Fibroblast of skin of back (primary cell): ENCODE results near the gene FFAR4. TPM values are rescaled to one million over a fixed set of nuclear protein-coding genes. Genes with fewer than 3 reads are reported as not detected.
A peak's percentile ranks its signal among the peaks of the same experiment; 100 is the strongest.
"Not testable (repeated sequence)": the region's sequence is repeated elsewhere in the genome, so short reads cannot be mapped to it uniquely, and the experiment has no call there.

Experiments
- DNase-seq: peaks from one replicate; pipeline ENCODE4 v3.0.0-alpha.2; 2013
- polyA plus RNA-seq, 2 experiments: library from polyadenylated mRNA; unstranded; fragments of 120-200 nt; gene quantifications; one replicate each; pipeline ENCODE4 v1.2.1, GENCODE V29; 2013; ENCODE audit not compliant: insufficient read length in 2 of 2

FFAR4 gene
- not detected for polyA plus RNA-seq (2013, experiment 1 of 2; ENCODE audit: insufficient read length)
- not detected for polyA plus RNA-seq (2013, experiment 2 of 2; ENCODE audit: insufficient read length)

DNA sequence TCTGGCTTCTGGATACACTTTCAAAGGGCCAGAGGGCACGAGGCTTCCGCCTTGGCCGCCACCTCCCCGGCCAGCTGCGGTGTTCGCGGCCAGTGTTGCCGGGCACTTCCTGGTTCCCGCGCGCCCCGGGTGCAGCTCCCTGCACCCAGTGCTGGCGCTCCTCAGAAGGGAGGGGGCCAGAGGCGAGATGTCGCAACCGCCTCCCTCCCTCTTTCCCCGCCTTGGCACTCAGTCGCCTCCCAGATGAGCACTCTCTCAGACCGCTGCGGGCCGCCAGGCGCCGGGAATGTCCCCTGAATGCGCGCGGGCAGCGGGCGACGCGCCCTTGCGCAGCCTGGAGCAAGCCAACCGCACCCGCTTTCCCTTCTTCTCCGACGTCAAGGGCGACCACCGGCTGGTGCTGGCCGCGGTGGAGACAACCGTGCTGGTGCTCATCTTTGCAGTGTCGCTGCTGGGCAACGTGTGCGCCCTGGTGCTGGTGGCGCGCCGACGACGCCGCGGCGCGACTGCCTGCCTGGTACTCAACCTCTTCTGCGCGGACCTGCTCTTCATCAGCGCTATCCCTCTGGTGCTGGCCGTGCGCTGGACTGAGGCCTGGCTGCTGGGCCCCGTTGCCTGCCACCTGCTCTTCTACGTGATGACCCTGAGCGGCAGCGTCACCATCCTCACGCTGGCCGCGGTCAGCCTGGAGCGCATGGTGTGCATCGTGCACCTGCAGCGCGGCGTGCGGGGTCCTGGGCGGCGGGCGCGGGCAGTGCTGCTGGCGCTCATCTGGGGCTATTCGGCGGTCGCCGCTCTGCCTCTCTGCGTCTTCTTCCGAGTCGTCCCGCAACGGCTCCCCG, at the start of gene FFAR4:
FFAR4 (plus strand) TSS at position 231 of the 842 bp plus-strand sequence; CDS start at position 287, 56 bp downstream.
- peak; percentile 9 for DNase-seq

DNA sequence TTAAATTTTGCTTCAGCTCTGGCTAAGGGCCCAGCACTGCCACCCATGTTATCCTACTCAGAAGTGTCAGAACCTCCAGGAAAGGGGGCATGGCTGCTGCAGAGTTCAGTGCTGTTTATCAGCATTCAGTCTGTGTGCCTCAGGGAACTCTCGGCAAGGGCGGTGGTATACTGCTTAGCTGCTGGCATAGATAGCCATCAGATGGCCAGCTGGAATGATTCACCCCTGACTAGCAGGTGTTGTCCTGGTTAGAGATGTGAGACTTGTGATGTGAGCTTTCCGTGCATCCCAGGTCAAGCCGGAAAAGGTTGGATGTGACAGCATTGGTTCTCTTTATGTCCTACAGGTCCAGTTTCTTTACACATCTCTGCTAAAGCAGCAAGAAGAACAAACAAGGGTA, 47.9 kb upstream of the FFAR4 start:
- no peak for DNase-seq

DNA sequence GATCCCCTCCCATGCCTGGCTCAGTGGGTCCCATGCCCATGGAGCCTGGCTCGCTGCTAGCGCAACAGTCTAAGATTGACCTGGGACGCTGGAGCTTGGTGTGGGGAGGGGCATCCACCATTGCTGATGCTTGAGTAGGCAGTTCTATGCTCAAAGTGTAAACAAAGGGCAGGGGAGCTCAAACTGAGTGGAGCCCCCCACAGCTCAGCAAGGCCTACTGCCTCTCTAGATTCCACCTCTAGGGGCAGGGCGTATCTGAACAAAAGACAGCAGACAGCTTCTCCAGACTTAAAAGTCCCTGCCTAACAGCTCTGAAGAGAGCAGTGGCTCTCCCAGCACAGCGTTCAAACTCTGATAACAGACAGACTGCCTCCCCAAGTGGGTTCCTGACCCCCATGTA, 31.2 kb upstream of the FFAR4 start:
- no peak for DNase-seq

DNA sequence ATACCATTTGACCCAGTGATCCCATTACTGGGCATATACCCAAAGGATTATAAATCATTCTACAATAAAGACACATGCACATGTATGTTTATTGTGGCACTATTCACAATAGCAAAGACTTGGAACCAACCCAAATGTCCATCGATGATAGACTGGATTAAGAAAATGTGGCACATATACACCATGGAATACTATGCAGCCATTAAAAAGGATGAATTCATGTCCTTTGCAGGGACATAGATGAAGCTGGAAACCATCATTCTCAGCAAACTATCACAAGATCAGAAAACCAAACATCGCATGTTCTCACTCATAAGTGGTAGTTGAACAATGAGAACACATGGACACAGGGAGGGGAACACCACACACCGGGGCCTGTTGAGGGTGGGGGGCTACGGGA, 25.6 kb upstream of the FFAR4 start:
- not testable (repeated sequence) for DNase-seq

DNA sequence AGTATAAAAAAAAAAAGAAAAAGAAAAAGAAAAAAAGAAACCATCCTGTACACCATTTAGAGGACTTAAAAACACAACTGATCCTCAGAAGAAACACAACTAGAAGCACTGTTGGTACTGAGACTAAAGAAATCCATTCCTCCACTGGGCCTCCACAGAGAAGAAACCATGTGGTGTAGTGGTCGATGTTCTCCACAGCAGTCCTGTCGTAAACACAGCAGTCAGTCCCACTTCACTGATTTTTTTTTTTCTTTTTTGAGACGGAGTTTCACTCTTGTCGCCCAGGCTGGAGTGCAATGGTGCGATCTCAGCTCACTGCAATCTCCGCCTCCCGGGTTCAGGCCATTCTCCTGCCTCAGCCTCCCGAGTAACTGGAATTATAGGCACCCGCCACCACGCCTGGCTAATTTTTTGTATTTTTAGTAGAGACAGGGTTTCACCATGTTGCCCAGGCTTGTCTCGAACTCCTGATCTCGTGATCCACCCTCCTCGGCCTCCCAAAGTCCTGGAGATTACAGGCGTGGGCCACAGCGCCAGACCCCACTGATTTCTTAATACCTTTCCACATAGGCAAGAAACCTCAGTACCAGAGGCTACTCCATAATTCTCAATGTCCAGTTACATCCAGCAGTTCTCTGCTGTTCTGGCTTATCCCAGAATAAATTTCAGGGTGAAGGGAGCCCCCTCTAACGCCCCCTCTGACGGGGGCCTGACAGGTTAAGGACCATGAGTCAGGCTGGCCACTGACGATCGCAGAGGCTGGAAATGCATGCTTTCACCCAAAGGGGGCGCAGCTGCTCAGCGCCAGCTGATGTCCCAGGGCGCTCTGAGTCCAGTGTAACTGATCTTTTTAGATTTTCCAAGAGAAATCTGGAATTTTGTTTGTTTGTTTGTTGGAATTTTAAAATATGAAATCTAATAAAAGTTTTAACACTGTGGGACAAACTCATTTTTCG, 24.8 kb upstream of the FFAR4 start:
- DNase-seq, result peak; percentile 42

DNA sequence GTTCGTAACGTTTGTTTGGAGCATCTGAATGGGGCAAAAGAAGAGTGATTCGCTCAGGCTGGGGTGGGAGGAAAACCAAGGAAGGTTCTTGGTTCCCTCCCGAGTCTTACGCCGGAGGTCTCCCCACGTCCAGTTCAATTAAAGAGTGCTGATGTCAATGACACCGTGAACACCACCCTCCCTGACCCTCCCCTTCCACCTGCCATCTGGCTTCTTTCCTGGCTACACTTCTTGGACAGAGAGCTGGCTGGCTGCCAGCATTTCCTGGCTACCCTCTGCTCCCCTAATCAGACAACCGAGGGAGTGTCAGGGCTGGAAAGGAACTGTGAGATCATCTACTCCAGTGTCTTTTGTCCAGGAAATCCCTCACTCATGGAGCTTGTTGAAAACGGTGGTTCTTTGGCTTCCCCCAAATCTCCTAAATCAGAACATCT, 24.1 kb upstream of the FFAR4 start:
- DNase-seq, result peak; percentile 20

DNA sequence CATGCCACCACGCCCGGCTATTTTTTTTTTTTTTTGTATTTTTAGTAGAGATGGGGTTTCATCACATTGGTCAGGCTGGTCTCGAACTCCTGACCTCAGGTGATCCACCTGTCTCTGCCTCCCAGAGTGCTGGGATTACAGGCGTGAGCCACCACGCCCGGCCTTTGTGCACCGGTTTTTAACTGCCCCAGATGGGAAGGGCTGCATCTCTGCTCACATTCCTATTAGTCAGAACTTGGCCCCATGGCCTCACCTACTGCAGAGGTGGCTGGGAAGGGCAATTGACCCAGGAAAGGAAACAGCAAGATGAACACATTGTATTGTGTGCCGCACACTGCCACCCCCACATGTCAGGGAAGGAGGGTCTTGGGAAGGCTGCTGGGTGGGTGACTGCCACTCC, 19.5 kb upstream of the FFAR4 start:
- not testable (repeated sequence) for DNase-seq

DNA sequence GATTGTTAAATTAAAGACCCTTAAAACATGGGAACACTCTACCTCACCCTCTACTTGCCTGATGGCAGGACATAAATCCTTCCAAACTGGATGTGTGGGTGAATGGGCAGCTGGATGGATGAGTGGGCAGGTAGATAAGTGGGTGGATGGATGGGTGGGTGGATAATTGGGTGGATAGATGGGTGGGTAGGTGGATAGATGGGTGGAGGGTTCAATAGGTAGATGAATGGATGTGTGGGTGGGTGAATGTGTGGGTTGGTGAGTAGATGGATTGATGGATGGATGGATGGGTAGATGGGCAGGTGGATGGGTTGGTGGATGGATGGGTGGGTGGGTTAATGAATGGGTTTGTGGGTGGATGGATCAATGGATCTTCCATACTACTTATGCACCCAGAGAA, 18.9 kb upstream of the FFAR4 start:
- no peak for DNase-seq

DNA sequence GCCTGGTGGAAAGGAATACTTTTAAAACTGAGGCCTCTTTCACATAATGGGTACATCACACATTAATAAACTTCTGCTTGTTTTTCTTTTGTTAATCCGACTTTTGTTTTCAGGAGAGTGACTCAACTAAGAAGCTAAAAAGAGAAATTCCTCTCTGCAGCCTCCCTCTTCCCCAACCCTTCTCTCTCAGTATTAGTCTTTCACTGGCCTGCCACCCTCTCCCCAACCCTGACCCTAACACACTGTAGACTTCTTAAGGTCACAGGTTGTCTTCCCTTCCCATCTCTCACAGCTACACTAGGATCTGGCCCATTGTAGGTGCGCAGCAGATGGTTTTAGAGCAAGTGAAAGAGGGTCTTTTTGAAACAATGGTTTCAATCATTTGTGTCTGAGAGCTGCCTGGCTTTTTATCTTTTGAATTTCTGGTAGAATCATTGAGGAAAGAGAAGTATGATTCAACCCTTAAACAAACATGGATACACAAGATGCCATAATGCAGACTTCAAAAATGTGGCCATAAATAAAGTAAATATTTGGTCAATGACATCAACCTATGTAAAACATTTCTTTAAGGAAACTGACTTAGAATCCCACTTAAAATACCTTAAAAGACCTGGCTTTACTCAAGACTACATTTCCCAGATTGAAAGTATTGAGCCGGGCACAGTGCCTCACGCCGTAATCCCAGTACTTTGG, 17.9 kb upstream of the FFAR4 start:
- peak; percentile 86 for DNase-seq

DNA sequence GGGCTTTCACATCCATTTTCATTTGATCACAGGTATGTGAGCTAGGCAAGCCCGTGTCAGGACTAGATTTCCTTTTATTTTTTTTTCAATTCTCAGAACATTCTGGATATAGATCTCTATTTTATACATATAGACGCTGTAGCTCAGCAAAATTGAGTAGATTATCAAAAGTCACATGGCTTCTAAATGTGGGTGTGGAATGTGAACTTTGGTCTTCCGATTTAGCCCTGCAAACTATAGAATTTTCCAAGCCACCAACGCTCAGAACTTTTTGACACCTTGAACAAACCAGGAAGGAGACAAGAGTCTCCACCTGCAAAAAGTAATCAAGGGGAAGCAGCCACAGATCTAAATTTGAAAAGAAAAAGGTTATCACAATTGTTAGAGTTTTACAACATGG, 15.9 kb upstream of the FFAR4 start:
- DNase-seq, result no peak

DNA sequence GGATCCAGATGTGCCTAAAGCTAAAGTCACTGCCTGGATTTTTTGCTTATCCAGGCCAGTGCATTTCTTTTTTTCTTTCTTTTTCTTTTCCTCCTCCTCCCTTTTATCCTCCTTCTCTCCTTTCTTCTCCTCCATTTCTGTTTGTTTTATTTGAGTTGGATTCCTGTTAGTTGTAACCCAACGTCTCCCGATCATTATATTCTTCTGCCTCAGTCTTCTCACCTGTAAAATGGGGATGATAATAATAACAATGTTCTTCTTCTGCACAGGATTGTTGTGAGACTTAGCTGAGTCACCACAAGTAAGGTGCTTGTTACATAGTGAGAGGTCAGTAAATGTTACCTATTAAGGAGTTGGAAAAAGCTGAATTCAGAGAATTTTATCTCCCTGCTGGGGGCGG, 13.7 kb upstream of the FFAR4 start:
- DNase-seq, result no peak

DNA sequence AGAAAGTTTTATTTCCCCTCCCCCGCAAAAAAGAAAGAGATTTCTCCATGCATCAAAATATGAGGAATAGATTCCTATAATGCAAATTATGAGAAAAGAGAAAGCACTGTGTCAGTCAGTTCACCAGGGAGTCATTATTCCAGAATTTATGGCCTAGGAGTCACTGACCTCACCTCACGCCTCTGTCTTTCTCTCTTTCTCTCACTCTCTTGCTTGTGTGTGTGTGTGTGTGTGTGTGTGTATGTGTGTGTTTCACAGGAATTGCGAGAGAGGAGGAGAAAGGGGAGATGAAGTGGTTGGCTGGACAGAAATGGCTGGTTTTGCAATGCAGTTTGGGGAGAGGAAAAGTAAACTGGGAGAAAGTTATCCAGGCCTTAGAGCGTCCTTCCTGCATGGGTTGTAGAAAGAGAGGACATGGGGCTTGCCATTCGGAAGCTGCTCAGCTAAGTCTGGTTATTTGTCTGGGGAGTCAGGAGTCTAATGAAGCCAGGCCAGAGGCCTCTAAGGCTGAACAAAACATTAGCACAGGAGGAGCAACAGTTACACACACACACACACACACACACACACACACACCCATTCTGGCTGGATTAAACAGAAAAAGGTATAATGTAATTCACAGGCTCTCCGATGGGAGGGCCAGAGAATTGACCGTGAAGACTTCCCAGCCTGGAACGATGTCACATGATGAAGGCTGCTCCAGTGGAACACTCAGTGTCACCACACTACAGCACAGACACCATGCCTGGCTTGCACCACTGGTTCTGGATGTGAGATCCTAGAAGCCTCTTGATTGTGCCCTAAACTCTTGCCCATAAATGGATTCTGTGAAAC, 12.8 kb upstream of the FFAR4 start:
- DNase-seq, result no peak

DNA sequence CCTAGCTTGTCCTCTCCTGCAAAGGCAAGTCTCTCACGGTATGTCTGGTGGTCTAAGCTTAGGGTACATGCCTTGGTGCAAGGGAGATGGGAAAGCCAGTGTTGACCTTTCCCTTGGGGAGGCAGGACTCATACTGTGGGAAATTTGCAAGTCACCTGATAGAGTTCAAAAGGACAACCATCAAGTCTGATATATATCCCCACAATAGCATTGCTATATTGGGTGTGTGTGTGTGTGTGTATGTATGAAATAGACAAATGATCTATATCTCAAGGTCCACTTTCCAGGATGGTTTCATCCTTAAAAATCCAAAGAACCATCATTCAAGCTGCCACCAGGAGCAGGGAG, 12.2 kb upstream of the FFAR4 start:
- no peak for DNase-seq

DNA sequence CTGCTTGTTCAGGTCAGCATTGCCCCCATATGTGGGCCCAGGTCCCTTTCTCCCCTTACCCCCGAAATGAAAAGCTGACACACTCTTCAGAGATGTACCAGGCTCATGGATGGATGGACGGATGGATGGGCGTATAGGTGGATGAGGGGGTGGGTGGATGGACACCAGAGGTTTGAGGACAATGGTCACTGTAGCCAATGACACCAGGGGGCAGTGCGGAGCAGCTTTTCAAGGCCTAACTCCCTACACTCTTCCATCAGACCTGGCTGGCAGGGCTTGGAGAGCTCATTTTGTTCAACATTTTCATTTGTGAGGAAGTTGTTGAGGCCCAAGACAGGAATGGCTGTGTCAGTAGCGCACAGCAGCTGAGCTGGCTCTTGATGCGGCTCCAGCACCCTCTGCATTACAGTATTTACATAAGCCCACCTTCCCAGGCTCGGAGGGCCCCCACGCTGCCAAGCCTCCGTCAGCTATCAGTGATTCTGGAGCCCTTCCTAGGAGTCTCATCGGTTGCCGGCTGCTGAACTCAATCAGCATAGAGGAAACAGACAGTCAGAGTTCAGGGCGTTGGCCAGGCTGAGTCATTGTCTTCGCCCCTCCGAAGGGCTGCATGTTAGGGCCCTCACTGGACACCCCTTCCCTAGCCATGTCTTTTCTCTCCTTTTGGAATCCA, 11.6 kb upstream of the FFAR4 start:
- peak; percentile 71 for DNase-seq

DNA sequence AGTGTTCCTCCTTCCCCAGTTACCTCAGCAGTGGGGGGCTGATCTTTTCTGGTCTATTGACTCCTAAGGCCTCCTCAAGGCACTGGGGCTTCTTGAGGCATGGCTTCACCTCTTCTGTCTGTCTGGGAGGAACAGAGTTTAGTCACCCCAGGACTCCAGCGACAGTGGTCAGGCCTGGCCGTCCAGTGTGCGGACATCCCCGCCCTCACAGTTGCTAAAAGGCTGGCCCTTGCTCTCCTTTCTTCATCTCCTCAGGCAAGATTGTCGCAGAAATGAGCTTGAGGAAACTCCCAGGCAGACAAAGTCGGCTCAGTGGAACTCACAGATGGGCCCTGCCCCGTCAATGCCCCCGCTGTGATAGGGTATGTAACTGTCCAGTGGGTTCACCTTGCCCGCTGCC, 7.0 kb upstream of the FFAR4 start:
- DNase-seq, result no peak

DNA sequence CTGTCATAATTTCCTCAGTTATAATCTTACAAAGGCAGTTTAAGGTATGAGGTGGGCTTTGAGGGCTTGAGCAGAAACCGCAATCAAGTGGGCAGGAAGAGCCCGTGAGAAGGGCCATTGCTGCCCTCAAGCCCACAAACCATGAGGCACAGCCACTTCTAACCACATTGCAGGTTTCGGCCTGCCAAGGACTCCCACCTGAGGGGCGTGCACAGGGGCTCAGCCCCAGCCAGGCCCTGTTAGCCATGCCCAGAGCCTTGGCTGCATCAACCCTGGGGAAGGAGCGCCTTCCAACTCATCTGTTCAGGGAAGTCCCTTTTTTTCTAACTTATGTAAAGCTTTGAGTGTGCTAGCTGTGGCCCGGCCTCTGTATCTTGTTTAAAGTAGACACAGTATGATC, 5.9 kb upstream of the FFAR4 start:
- no peak for DNase-seq

DNA sequence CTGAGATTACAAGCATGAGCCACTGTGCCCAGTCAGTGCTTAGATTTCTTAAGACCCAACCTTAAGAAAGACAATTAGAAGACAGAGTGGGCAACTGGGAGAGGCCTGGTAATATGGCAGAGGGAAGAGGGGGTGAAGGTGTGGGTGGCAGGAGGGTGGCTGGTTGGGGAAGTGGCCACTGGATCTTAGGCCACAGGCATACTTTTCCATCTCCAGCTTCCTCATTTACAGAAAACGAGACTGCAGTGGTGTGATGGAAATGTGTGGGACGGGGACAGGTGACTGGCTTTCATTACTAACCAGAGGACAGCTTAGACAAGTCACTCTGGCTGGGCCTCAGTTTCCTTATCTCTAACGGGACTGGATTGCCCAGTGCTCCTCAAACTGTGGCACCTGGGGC, 1.0 kb upstream of the FFAR4 start:
- DNase-seq, result no peak

DNA sequence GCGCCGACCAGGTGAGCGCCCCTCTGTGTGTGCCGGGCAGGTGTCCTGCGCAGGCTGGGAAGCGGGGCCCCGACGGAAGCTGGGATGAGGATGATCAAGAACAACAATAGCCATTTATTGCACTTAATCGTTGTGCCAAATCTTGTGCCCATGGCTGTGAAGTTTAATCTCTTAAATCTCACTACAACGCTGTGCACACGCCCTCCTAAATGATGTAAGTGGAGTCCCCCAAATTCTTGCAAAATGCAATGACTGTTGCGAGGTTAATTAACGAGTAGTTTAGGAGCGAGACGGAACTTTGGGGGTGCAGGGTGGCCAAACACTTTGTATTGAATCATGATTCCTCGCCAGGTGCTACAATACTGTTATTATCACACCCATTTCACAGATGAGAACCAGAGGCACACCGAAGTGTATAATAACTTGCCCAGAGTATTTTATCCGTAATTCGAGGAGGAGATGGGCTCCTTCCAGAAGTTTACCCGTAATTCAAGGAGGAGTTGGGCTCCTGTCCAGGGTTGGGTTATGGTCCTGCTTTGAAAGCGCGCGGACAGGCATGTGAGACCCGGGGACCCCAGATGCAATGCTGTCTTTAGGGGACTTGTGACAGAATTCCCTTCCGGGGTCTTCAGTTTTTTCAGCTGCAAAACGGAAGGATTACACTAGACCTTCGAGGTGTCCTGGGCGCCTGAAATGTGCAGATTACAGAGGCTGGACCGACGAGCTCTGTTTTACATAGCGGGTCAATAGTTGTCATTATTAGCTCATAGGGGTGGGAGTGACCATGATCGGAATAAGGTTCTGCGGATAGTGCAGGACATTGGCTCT, 1.0 kb downstream of the FFAR4 start:
- DNase-seq, result no peak

DNA sequence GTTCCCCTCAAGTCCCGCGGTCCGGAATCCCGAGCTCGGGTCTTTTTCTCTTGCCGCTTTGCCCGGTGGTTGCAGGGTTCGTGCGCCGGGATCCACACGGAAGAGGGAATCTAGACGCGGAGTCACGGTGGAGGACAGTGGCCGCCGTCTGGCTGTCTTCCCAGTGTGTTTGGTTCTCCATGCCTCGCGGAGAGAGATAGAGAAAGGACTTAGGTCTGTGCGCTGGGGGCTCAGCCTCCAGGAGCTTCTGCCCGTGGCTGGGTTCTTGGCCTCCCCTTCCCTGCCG, 1.6 kb downstream of the FFAR4 start:
- peak; percentile 12 for DNase-seq

DNA sequence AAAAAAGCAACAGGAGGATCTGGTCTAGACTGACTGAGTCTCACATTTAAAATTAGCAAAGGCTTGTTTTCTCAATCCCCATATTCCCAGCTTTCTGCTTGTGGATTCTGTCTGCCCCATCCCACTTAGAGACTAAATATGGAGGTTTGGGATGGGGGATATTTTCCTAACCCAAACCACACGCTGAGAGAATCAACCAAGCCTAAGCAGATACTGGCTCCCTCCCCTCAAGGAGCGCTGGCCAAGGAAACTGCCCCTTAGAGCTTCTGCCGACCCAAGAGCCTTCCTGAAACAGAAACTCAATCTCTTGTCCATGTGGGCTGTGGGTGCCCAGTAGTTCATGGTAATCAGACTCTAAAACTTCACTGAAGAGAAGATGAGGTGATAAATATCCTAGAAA, 3.9 kb downstream of the FFAR4 start:
- DNase-seq, result no peak

DNA sequence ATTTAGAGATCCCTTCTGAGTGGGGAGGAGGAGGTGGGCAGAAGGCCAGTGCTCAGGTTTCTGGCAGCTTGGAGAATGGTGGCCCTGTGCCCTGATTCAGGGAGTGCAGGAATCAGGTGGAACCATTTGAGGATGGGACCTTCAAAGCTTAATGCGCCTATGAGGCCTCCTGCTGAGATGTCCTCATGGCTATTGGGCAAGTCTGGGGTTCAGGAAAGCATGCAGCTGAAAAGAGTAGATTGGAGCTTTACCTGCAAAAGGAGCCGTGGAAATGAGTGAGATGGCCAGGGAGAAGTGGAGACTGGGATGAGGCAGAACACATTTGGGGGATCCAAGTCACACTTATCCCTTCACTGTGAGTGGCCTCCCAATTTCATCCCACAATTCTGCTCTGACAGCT, 6.1 kb downstream of the FFAR4 start:
- no peak for DNase-seq
